Lower leg skin (tissue), 4 donors: ENCODE results near the gene TMPRSS9. TPM values are rescaled to one million over a fixed set of nuclear protein-coding genes. Genes with fewer than 3 reads are reported as not detected.

ENCODE experiments used
- DNase-seq, 2 donors: peaks; one replicate each; pipeline ENCODE4 v3.0.0-alpha.2; 2019; ENCODE audit warnings: low spot score in 2 of 2
- H3K4me3 ChIP-seq: fragments of 200-600 bp; sonication (generic); 2 replicates; pipeline ENCODE4 v1.5.1; 2017; ENCODE audit warnings: mild to moderate bottlenecking, low read depth; ENCODE audit not compliant: poor library complexity, severe bottlenecking
- POLR2A ChIP-seq, 2 donors: fragments of 450-650 bp; IDR thresholded peaks; one replicate each; pipeline ENCODE4 v1.6.1; 2016 to 2017; ENCODE audit warnings: antibody characterized with exemption in 2 of 2, mild to moderate bottlenecking in 1 of 2, moderate library complexity in 1 of 2
- WGBS, 2 donors: methylation state at CpG; one replicate each; pipeline ENCODE4 v1.1.5; 2018; 5-methylcytosine and 5-hydroxymethylcytosine counted together
- intact Hi-C: fragments of 100-400 bp; cut with DNase I; formaldehyde crosslinking; loops from one replicate; pipeline ENCODE4 v1.15.0; 2023; ENCODE audit warnings: low total_unique reads
- total RNA-seq, 4 donors: library from RNA; depleted of rRNA; stranded (reverse); fragments of >200 nt; gene quantifications; one replicate each; pipeline ENCODE4 v1.1.0, GENCODE V29; 2016
- TF ChIP-seq, protein P1 (sequence below), 3 donors: fragments of 450-650 bp; IDR thresholded peaks; one replicate each; pipeline ENCODE4 v1.5.1; 2016; ENCODE audit warnings: antibody characterized with exemption in 3 of 3, mild to moderate bottlenecking in 3 of 3, moderate library complexity in 2 of 3

The TMPRSS9 gene
- total RNA-seq, 4 donors from 2014 or later, result not detected

DNA sequence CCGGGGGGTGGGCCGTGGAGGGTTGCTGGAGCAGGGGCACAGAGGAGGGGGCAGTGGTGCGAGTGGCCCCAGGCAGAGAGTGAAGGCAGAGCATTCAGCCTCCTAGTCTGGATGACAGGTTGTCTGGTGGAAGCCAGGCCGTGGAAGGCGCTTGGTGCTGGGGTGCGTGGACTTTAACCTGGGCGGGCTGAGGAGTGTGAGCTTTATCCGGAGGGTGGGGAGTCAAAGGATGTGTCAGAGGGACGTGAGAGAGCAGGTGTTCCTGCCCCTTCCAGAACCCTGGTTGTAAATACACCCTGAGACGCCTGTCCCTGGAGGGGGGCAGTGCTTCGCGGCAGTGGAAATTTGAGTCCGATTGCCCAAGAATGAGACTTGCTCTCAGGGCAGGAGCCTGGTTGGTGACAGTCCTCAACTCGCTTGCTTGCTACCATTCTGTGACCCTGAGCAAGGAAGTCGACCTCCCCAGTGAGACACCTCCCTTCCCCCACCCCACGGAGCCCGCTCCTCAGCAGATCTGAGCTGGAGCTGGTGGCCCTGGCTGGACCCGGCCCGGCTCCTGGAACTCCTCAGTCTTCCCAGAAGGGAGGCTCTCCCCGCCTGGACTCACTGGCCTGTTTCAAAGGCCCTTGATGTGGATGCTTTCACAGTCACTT is 29.3 kb upstream of the TMPRSS9 start:
- TF ChIP-seq, protein P1, sequence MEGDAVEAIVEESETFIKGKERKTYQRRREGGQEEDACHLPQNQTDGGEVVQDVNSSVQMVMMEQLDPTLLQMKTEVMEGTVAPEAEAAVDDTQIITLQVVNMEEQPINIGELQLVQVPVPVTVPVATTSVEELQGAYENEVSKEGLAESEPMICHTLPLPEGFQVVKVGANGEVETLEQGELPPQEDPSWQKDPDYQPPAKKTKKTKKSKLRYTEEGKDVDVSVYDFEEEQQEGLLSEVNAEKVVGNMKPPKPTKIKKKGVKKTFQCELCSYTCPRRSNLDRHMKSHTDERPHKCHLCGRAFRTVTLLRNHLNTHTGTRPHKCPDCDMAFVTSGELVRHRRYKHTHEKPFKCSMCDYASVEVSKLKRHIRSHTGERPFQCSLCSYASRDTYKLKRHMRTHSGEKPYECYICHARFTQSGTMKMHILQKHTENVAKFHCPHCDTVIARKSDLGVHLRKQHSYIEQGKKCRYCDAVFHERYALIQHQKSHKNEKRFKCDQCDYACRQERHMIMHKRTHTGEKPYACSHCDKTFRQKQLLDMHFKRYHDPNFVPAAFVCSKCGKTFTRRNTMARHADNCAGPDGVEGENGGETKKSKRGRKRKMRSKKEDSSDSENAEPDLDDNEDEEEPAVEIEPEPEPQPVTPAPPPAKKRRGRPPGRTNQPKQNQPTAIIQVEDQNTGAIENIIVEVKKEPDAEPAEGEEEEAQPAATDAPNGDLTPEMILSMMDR (IDR thresholded peaks at IDR 0.05), result peak in 1 of 3 donors; percentile 18
- no peak for TF ChIP-seq POLR2A (IDR thresholded peaks at IDR 0.05)
- WGBS, 2 donors, result 79 to 81% methylated on average over 20 of the region's 20 CpGs
- no peak overlapping the region for H3K4me3 ChIP-seq
- no peak for DNase-seq
- intact Hi-C loops, result no loop called here

DNA sequence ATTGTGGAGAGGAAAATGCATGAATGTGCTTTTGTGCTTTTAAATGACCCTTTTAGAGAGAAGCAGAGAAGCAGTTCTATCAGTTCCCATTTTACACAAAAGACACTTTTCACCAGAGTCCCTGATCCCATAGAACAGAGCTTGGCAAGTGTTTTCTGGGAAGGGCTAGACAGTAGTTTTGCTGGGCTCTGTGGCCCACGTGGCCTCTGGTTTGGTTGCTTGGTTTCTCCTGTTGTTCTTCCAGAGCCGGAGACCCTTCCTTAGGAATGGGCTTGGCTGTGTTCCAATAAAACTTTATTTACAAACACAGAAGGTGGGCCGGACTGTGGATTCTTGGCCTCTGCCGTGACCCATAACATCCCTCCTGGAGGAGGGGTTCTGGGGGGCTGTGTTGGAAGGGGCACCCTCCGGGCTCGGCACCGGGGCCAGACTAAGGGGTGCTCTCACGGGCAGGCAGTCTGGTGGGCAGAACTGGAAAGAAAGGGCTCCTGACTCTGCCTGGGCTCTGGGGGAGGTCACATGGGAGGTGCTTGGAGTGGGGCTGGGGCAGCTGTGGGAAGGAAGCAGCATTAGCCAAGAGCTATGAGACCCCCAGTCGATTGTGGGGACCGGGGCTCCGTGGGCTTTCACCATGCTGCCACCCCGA is 28.3 kb upstream of the TMPRSS9 start:
- intact Hi-C loops, result no loop called here
- WGBS, 2 donors, result 78 to 79% methylated on average over 10 to 12 of the region's 12 CpGs

DNA sequence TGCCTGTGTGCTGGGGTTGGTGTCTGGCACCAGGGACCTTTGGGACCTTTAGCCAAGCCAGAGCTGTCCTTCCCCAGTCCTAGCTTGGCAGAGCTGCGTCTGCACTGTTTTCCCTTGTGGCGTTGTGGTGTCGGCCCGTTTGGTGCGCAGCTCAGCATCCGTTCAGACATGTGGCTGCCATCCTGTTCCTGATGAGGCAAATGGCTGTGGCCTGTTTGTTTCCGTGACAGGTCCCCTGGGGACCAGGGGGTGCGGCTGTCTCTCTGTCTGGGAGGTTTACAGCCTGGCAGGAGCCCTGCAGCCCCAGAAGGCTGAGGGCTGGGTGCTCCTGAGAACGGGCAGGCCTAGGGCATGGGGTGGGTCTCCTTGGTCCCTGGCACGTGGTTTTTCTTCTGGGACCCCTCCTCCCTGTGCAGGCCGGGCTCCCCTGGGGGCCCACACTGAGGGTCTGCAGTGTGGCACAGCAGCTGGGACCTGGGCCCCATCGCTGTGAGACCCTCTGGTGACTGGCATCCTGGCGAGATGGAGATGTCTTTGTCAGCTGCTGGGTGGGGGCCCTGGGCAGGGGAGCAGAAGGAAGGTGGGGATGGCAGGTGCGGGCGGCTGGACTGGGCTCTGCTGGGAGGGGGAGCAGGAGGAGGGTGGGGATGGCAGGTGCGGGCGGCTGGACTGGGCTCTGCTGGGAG is 27.6 kb upstream of the TMPRSS9 start:
- DNase-seq, result no peak
- WGBS, 2 donors, result 37 to 72% methylated on average over 5 to 17 of the region's 17 CpGs
- intact Hi-C loops, result no loop called here
- no peak for TF ChIP-seq POLR2A (IDR thresholded peaks at IDR 0.05)
- TF ChIP-seq, protein P1 (IDR thresholded peaks at IDR 0.05), result no peak
- H3K4me3 ChIP-seq, result no peak overlapping the region

More for the DNA sequence above, 28.3 kb upstream of the TMPRSS9 start:
- no peak for DNase-seq
- TF ChIP-seq, protein P1 (IDR thresholded peaks at IDR 0.05), result no peak
- no peak for TF ChIP-seq POLR2A (IDR thresholded peaks at IDR 0.05)
- no peak overlapping the region for H3K4me3 ChIP-seq

DNA sequence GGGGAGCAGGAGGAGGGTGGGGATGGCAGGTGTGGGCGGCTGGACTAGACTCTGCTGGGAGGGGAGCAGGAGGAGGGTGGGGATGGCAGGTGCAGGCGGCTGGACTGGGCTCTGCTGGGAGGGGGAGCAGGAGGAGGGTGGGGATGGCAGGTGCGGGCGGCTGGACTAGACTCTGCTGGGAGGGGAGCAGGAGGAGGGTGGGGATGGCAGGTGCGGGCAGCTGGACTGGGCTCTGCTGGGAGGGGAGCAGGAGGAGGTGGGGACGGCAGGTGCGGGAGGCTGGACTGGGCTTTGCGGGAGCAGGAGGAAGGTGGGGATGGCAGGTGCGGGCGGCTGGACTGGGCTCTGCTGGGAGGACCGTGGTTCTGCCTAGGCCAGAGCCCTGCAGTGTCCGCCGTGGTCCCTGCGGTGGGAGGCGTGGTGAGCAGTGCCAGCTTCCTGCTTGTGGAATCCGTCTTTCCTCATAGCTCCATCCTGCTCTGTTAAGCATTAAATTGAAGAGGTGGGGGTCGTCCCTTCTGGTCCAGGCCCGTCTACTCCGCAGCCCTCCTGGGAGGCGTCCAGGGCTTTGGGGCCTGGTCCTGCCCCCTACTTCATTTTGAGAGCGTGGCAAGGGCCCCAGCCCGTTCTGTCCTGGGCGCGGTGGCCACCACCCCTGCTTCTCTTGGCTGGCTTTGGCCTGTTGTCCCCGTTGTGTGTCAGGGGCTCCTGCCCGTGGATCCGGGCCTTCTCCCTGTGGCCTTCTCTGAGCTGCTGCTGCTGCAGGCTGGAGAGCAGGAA is 26.8 kb upstream of the TMPRSS9 start:
- DNase-seq, result no peak
- TF ChIP-seq POLR2A (IDR thresholded peaks at IDR 0.05), result no peak
- TF ChIP-seq, protein P1 (IDR thresholded peaks at IDR 0.05), result no peak
- no peak overlapping the region for H3K4me3 ChIP-seq
- 63 to 69% methylated on average over 25 to 26 of the region's 27 CpGs for WGBS, 2 donors
- intact Hi-C loops, result no loop called here

DNA sequence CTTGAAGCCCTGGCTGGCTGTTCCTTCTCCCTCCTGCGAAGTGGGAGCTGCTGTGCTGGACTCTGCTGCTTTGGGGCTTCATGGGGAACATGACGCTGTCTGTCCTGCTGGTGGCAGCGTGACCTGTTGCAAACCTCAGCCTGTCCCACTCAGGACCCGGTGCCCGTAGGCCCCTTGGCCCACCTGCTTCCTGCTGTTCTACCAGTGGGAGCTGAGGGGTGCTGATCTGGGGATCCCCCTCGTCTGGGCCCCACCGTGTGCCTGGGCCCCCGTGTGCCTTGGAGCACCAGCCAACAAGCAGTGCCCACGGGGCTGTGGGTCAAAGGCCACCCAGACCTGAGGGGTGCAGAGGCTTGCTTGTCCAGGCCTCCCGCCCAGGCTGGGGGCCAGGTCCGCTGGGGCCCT is 26.3 kb upstream of the TMPRSS9 start:
- no peak overlapping the region for H3K4me3 ChIP-seq
- DNase-seq, result no peak
- TF ChIP-seq, protein P1 (IDR thresholded peaks at IDR 0.05), result no peak
- TF ChIP-seq POLR2A (IDR thresholded peaks at IDR 0.05), result no peak
- intact Hi-C loops, result no loop called here
- 59 to 74% methylated on average over 8 of the region's 11 CpGs for WGBS, 2 donors
